HepG2 (cell line): ENCODE measurements around the gene LTV1.

ENCODE experiments used
- ARHGAP35 ChIP-seq: sonication (generic); formaldehyde crosslinking; IDR thresholded peaks from 2 replicates; pipeline ENCODE4 v1.9.0; 2022; ENCODE audit warnings: mild to moderate bottlenecking, inconsistent platforms, moderate library complexity, missing genetic modification reagents, borderline replicate concordance
- TCF7L2 ChIP-seq: IDR thresholded peaks from 2 replicates; pipeline ENCODE4 v1.6.1; 2011; ENCODE audit warnings: mild to moderate bottlenecking, low read depth, low read length, moderate library complexity
- ZNF841 ChIP-seq: sonication (generic); formaldehyde crosslinking; IDR thresholded peaks from 2 replicates; pipeline ENCODE4 v1.8.1; 2023; ENCODE audit warnings: missing genetic modification reagents, borderline replicate concordance

DNA sequence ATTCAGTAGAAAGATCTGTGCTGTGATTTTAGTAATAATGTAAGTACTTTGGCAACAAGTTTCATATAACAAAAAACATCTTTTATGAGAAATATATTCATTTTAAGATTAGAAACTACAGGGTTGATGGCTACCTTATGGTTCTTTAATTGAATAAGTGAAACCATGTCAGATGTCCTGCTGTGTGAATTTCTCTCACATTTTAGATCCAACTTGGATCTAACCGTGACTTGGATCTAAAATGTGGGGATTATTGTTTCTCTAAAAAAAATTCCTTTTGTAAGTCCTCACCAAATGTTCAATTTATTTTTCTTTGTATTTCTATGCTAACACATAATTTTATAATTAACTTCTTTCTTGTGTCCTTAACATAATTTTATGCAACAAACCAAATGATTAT lies 51.5 kb downstream of the LTV1 start:
- TF ChIP-seq ARHGAP35 (CRISPR knock-in tag) (no peak), TCF7L2 (no peak), ZNF841 (CRISPR knock-in tag) (no peak)
